Naive thymus-derived CD8-positive, alpha-beta T cell (primary cell): ENCODE data around the gene MPZL2. TPM values are rescaled to one million over a fixed set of nuclear protein-coding genes. Genes with fewer than 3 reads are reported as not detected.

Experiments used
- ATAC-seq, 2 donors: fragments of 150-1000 bp; cut with Tn5 transposase in 1 of 2; sonication (Bioruptor Pico), chemical (Tn5 transposase) in 1 of 2; 1 replicate in 1 of 2; 2 replicates in 1 of 2; pipeline ENCODE4 v1.10.0; 2021; ENCODE audit warnings: mild to moderate bottlenecking in 2 of 2, moderate library complexity in 2 of 2
- POLR2A ChIA-PET: fragments of 350-600 bp; sonication (Branson Sonifier 250); formaldehyde crosslinking; loops from one replicate; lab custom pipeline; 2021; ENCODE audit warnings: antibody characterized with exemption; lab: Charles Lee
- DNase-seq, 10 donors: peaks; one replicate each; pipeline versions ENCODE4 v3.0.0 to v3.0.0-alpha.2; 2020 to 2022
- H3K27ac Mint-ChIP-seq, 10 donors: one replicate each; pipeline ENCODE4 v1.8.0; 2020 to 2022; ENCODE audit warnings: mild to moderate bottlenecking in 10 of 10, mixed read lengths in 10 of 10, moderate library complexity in 4 of 10, inconsistent platforms in 1 of 10
- H3K27me3 Mint-ChIP-seq, 5 donors: one replicate each; pipeline ENCODE4 v1.8.0; 2021 to 2022; ENCODE audit warnings: mixed read lengths in 5 of 5
- H3K36me3 Mint-ChIP-seq, 3 donors: one replicate each; pipeline ENCODE4 v1.8.0; 2020 to 2022; ENCODE audit warnings: mixed read lengths in 3 of 3, mild to moderate bottlenecking in 2 of 3, inconsistent platforms in 1 of 3
- H3K4me1 Mint-ChIP-seq, 4 donors: one replicate each; pipeline ENCODE4 v1.8.0; 2021 to 2022; ENCODE audit warnings: mixed read lengths in 4 of 4
- H3K4me3 Mint-ChIP-seq, 10 donors: one replicate each; pipeline ENCODE4 v1.8.0; 2020 to 2022; ENCODE audit warnings: mild to moderate bottlenecking in 10 of 10, mixed read lengths in 10 of 10, moderate library complexity in 6 of 10, inconsistent platforms in 1 of 10
- H3K9me3 Mint-ChIP-seq, 9 donors: one replicate each; pipeline ENCODE4 v1.8.0; 2020 to 2022; ENCODE audit warnings: mixed read lengths in 9 of 9, mild to moderate bottlenecking in 3 of 9, inconsistent platforms in 1 of 9, moderate library complexity in 1 of 9
- polyA plus RNA-seq, 3 donors: library from polyadenylated mRNA; unstranded; fragments of 300-500 nt; fragmentation: Illumina TruSeq; gene quantifications; one replicate each; pipeline ENCODE4 v1.2.3, GENCODE V29; 2021
- total RNA-seq, 8 experiments: library from RNA in 2 of 8; stranded (reverse) in 2 of 8; gene quantifications; one replicate each; pipeline ENCODE4 v1.2.3 and lab custom pipeline; 2021 to 2026

MPZL2 gene
- total and polyA plus RNA-seq, 5 experiments from 2014 or later: 0.94 to 3.1 (median 2.8) TPM

- H3K4me3 Mint-ChIP-seq: peak overlapping the region in 6 of 10 donors; percentile 38 to 72 (median 64)
- H3K27ac Mint-ChIP-seq: peak overlapping the region in 2 of 10 donors; percentile 93 to 96
- no peak for DNase-seq
- peaks cover 0 to 15% (median 0%) of the 10 kb centered on the region in 3 donors for H3K36me3 Mint-ChIP-seq
- POLR2A ChIA-PET: interaction anchor here (1.0 to 1.9 kb wide), 4 partner anchors 8 to 116 kb away, joined by 3 to 7 read pairs (median 4); no protein-coding TSS in a partner anchor
- peaks cover 0 to 1% (median 0%) of the 10 kb centered on the region in 9 donors for H3K9me3 Mint-ChIP-seq
- peaks cover 4 to 23% (median 17%) of the 10 kb centered on the region in 4 donors for H3K4me1 Mint-ChIP-seq
- no peak for ATAC-seq
- H3K27me3 Mint-ChIP-seq: no peaks in the 10 kb centered on the region
Measured at GRCh38 chr11:118229274-118229847, 34.7 kb downstream of the MPZL2 start.

GRCh38 chr11:118227865-118228785 lies 36.0 kb downstream of the MPZL2 start:
- ATAC-seq: no peak
- peaks cover 10 to 27% (median 15%) of the 10 kb centered on the region in 4 donors for H3K4me1 Mint-ChIP-seq
- H3K27ac Mint-ChIP-seq: peak overlapping the region in 3 of 10 donors; percentile 92 to 96 (median 93)

GRCh38 chr11:118226781-118227180 lies 37.3 kb downstream of the MPZL2 start:
- DNase-seq (peak in 1 of 10 donors; percentile 29), ATAC-seq (no peak)
- H3K9me3 Mint-ChIP-seq: peaks cover 0 to 1% (median 0%) of the 10 kb centered on the region in 9 donors
- H3K27me3 Mint-ChIP-seq: no peaks in the 10 kb centered on the region
- peak overlapping the region in 9 of 10 donors; percentile 43 to 79 (median 73) for H3K4me3 Mint-ChIP-seq
- H3K4me1 Mint-ChIP-seq: peaks cover 16 to 33% (median 24%) of the 10 kb centered on the region in 4 donors
- POLR2A ChIA-PET: interaction anchor here (0.6 to 4.6 kb wide), 16 partner anchors 13 to 352 kb away, joined by 3 to 60 read pairs (median 4); partner anchors contain the start of genes CD3D, CD3E, MPZL2 and MPZL3
- H3K36me3 Mint-ChIP-seq: no peaks in the 10 kb centered on the region
- peak overlapping the region in 3 of 10 donors; percentile 92 to 96 (median 93) for H3K27ac Mint-ChIP-seq

More at GRCh38 chr11:118227865-118228785, 36.0 kb downstream of the MPZL2 start:
- POLR2A ChIA-PET: interaction anchor here (0.7 to 4.6 kb wide), 8 partner anchors 12 to 117 kb away, joined by 3 to 60 read pairs (median 6); partner anchors contain the start of gene MPZL3
- peaks cover 0 to 4% (median 0%) of the 10 kb centered on the region in 3 donors for H3K36me3 Mint-ChIP-seq
- no peaks in the 10 kb centered on the region for H3K27me3 Mint-ChIP-seq
- H3K4me3 Mint-ChIP-seq: peak overlapping the region in 9 of 10 donors; percentile 34 to 78 (median 65)
- peak in 3 of 10 donors; percentile 38 to 40 (median 38) for DNase-seq
- peaks cover 0 to 1% (median 0%) of the 10 kb centered on the region in 9 donors for H3K9me3 Mint-ChIP-seq

- Mint-ChIP-seq H3K9me3 (peaks cover 0 to 1% (median 0%) of the 10 kb centered on the region in 9 donors), H3K4me3 (peak overlapping the region in 9 of 10 donors; percentile 43 to 79 (median 73)), H3K4me1 (peaks cover 21 to 36% (median 29%) of the 10 kb centered on the region in 4 donors), H3K27me3 (no peaks in the 10 kb centered on the region), H3K27ac (peak overlapping the region in 3 of 10 donors; percentile 92 to 96 (median 93)), H3K36me3 (no peaks in the 10 kb centered on the region)
- no peak for ATAC-seq
- no peak for DNase-seq
- POLR2A ChIA-PET: interaction anchor here (0.9 to 4.6 kb wide), 17 partner anchors 13 to 209 kb away, joined by 3 to 60 read pairs (median 4); partner anchors contain the start of genes CD3D, CD3E and MPZL3
Measured at GRCh38 chr11:118226296-118226695, 37.8 kb downstream of the MPZL2 start.

GRCh38 chr11:118224511-118225188 lies 39.4 kb downstream of the MPZL2 start, which contains the start of gene JAML:
JAML (minus strand) TSS chr11:118225011; CDS start chr11:118214866, 10,145 bp downstream.
- POLR2A ChIA-PET: interaction anchor here (1.0 to 4.6 kb wide), 26 partner anchors 11 to 689 kb away, joined by 3 to 60 read pairs (median 6); partner anchors contain the start of genes CD3D, CD3E, CD3G and MPZL2
- H3K27ac Mint-ChIP-seq: peak within 1 kb of the TSS in 8 of 10 donors; percentile 87 to 95 (median 93)
- H3K4me3 Mint-ChIP-seq: peak within 1 kb of the TSS in 9 of 10 donors; percentile 83 to 98 (median 93)
- ATAC-seq: peak; percentile 83 to 84
- no peaks in the 10 kb centered on the region for H3K27me3 Mint-ChIP-seq
- peaks cover 0 to 7% (median 1%) of the 10 kb centered on the region in 3 donors for H3K36me3 Mint-ChIP-seq
- DNase-seq: peak; percentile 42 to 89 (median 74)
- H3K4me1 Mint-ChIP-seq: peaks cover 37 to 47% (median 45%) of the 10 kb centered on the region in 4 donors
- peaks cover 0 to 1% (median 0%) of the 10 kb centered on the region in 9 donors for H3K9me3 Mint-ChIP-seq

DNA sequence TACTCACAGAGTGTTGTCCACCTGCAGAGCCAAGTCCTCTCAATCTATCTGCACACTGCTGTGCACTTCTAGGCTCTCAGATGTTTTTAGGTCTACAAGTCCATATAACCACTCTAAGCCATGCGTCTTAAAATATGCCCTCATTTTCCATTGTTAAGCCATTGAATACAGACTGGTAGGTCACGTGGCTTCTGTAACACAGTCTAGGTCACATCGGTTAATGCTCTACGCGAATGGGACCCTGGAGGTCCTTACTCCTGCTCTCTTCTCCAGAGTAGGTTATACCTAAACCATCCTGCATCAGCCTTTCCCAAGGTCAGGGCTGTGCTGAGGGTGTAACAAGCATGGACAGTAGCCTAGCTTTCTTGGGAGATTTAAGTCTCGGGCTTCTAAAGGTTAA lies 40.1 kb downstream of the MPZL2 start:
- H3K36me3 Mint-ChIP-seq: peaks cover 0 to 9% (median 1%) of the 10 kb centered on the region in 3 donors
- peaks cover 44 to 52% (median 50%) of the 10 kb centered on the region in 4 donors for H3K4me1 Mint-ChIP-seq
- DNase-seq (peak in 3 of 10 donors; percentile 25 to 42 (median 40)), ATAC-seq (peak; percentile 27 to 34)
- H3K9me3 Mint-ChIP-seq: no peaks in the 10 kb centered on the region
- H3K27ac Mint-ChIP-seq: peak overlapping the region in 8 of 10 donors; percentile 87 to 95 (median 93)
- peak overlapping the region in 9 of 10 donors; percentile 83 to 98 (median 93) for H3K4me3 Mint-ChIP-seq
- POLR2A ChIA-PET: interaction anchor here (0.6 to 4.6 kb wide), 26 partner anchors 10 to 689 kb away, joined by 3 to 60 read pairs (median 6); partner anchors contain the start of genes CD3D, CD3E, CD3G and MPZL3
- H3K27me3 Mint-ChIP-seq: no peaks in the 10 kb centered on the region

DNA sequence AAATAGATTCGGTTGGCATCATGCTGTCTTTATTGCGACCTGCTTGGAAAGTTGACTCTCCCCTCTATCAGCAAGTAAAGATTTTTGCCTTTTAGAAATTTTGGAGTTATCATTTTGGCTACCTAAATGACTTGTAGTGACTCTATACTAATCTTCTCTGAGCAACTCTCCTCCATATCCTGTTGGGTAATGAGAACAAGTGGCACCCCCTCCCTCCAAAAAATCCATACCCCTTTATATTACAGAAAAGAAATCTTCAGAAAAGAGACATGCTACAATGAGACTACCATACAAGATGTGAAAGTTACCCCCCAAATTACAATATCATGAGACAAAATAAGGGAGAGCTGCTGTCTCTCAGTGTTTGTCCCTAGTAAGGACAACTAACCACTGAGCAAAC lies 40.5 kb downstream of the MPZL2 start:
- Mint-ChIP-seq H3K36me3 (peaks cover 0 to 12% (median 1%) of the 10 kb centered on the region in 3 donors), H3K4me3 (peak overlapping the region in 9 of 10 donors; percentile 83 to 98 (median 93)), H3K27ac (peak overlapping the region in 8 of 10 donors; percentile 87 to 95 (median 93)), H3K4me1 (peaks cover 48 to 56% (median 53%) of the 10 kb centered on the region in 4 donors), H3K9me3 (no peaks in the 10 kb centered on the region), H3K27me3 (no peaks in the 10 kb centered on the region)
- no peak for ATAC-seq
- DNase-seq: peak in 1 of 10 donors; percentile 36
- POLR2A ChIA-PET: interaction anchor here (0.6 to 4.6 kb wide), 14 partner anchors 10 to 176 kb away, joined by 3 to 60 read pairs (median 10); partner anchors contain the start of genes CD3D, CD3E, CD3G and MPZL3

- H3K4me3 Mint-ChIP-seq: peak overlapping the region in 9 of 10 donors; percentile 83 to 95 (median 87)
Measured at GRCh38 chr11:118222437-118222836, 41.7 kb downstream of the MPZL2 start.

GRCh38 chr11:118221419-118221818 lies 42.7 kb downstream of the MPZL2 start:
- peaks cover 0 to 12% (median 1%) of the 10 kb centered on the region in 3 donors for H3K36me3 Mint-ChIP-seq
- H3K4me1 Mint-ChIP-seq: peaks cover 58 to 77% (median 73%) of the 10 kb centered on the region in 4 donors
- peak overlapping the region in 9 of 10 donors; percentile 61 to 95 (median 84) for H3K4me3 Mint-ChIP-seq
- ATAC-seq (no peak), DNase-seq (no peak)
- peak overlapping the region in 8 of 10 donors; percentile 87 to 96 (median 94) for H3K27ac Mint-ChIP-seq
- POLR2A ChIA-PET: interaction anchor here (0.6 to 3.0 kb wide), 13 partner anchors 8 to 215 kb away, joined by 3 to 17 read pairs (median 4); partner anchors contain the start of genes KMT2A and UBE4A
- no peaks in the 10 kb centered on the region for H3K27me3 Mint-ChIP-seq
- no peaks in the 10 kb centered on the region for H3K9me3 Mint-ChIP-seq

More at GRCh38 chr11:118222437-118222836, 41.7 kb downstream of the MPZL2 start:
- POLR2A ChIA-PET: interaction anchor here (1.5 to 4.6 kb wide), 5 partner anchors 13 to 29 kb away, joined by 4 to 34 read pairs (median 10); partner anchors contain the start of gene MPZL3
- Mint-ChIP-seq H3K9me3 (no peaks in the 10 kb centered on the region), H3K4me1 (peaks cover 54 to 67% (median 63%) of the 10 kb centered on the region in 4 donors), H3K36me3 (peaks cover 0 to 12% (median 1%) of the 10 kb centered on the region in 3 donors), H3K27me3 (no peaks in the 10 kb centered on the region), H3K27ac (peak overlapping the region in 8 of 10 donors; percentile 87 to 96 (median 94))
- ATAC-seq (no peak), DNase-seq (no peak)

- POLR2A ChIA-PET: interaction anchor here (0.6 to 2.6 kb wide), 6 partner anchors 8 to 526 kb away, joined by 3 to 9 read pairs (median 4); no protein-coding TSS in a partner anchor
- Mint-ChIP-seq H3K4me3 (peak overlapping the region in 9 of 10 donors; percentile 61 to 95 (median 84)), H3K9me3 (no peaks in the 10 kb centered on the region), H3K36me3 (peaks cover 0 to 12% (median 1%) of the 10 kb centered on the region in 3 donors), H3K27me3 (no peaks in the 10 kb centered on the region), H3K27ac (peak overlapping the region in 8 of 10 donors; percentile 87 to 96 (median 94)), H3K4me1 (peaks cover 60 to 94% (median 84%) of the 10 kb centered on the region in 4 donors)
- ATAC-seq: no peak
- DNase-seq: no peak
Measured at GRCh38 chr11:118219732-118220131, 44.4 kb downstream of the MPZL2 start.
